Measurements from ENCODE around the gene DGKH.

The DGKH gene

DNA sequence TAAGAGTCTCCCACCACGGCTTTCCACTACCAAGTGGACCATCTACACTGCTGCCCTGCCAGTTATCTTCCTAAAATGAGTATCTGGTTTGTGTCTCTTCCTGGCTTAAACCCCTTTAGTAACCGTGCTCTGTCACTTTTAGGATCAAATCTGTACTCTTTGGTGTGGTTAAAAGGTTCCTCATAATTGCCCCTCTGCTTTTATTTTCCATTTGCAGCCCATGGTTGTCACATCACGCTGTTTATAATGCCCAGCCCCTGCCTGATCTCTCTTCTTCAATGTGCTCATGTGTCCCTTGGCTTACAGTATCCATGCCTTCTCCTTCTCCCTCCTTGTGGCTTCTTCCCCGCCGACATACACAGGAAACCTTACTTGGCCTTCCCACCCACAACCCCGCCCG is 100.1 kb downstream of the DGKH start:
- no peak for TF ChIP-seq CTCF (IDR thresholded peaks at IDR 0.05; ENCODE audit: poor library complexity, severe bottlenecking)
- DNase-seq (ENCODE audit: low spot score) (no peak), ATAC-seq (ENCODE audit: low read depth) (no peak)
- Histone ChIP-seq H3K9me3 (ENCODE audit: severe bottlenecking) (no peaks in the 10 kb centered on the region), H3K27me3 (ENCODE audit: insufficient read depth, poor library complexity, severe bottlenecking) (no peaks in the 10 kb centered on the region), H3K27ac (ENCODE audit: poor library complexity, severe bottlenecking) (no peak overlapping the region), H3K4me3 (ENCODE audit: severe bottlenecking) (no peak overlapping the region), H3K36me3 (ENCODE audit: low read depth) (peaks cover 3% of the 10 kb centered on the region; the same call in 1 of the 2 replicates), H3K4me1 (ENCODE audit: insufficient read depth, poor library complexity, severe bottlenecking) (no peaks in the 10 kb centered on the region)

- TF ChIP-seq CTCF (IDR thresholded peaks at IDR 0.05; ENCODE audit: poor library complexity, severe bottlenecking) = no peak
- DNase-seq (ENCODE audit: low spot score) (no peak), ATAC-seq (ENCODE audit: low read depth) (no peak)
- Histone ChIP-seq H3K4me1 (ENCODE audit: insufficient read depth, poor library complexity, severe bottlenecking) (no peaks in the 10 kb centered on the region), H3K36me3 (ENCODE audit: low read depth) (peaks cover 3% of the 10 kb centered on the region; the same call in 1 of the 2 replicates), H3K27me3 (ENCODE audit: insufficient read depth, poor library complexity, severe bottlenecking) (no peaks in the 10 kb centered on the region), H3K9me3 (ENCODE audit: severe bottlenecking) (no peaks in the 10 kb centered on the region), H3K27ac (ENCODE audit: poor library complexity, severe bottlenecking) (no peak overlapping the region), H3K4me3 (ENCODE audit: severe bottlenecking) (no peak overlapping the region)
These were observed 100.7 kb downstream of the DGKH start for GRCh38 chr13:42149136-42149535.

DNA sequence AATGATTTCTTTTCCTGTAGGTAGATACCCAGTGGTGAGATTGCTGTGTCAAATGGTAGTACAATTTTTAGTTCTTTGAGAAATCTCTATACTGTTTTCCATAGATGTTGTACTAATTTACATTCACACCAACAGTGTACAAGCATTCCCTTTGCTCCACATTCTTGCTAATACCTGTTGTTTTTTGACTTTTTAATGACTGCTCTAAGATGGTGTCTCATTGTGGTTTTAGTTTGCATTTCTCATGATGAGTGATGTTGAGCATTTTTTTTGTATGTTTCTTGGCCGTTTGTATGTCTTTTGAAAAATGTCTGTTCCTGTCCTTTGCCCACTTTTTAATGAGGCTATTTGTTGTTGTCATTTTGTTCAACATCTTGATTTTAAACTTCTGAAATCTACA is 103.3 kb downstream of the DGKH start:
- ATAC-seq (ENCODE audit: low read depth) = no peak
- H3K4me1 ChIP-seq (ENCODE audit: insufficient read depth, poor library complexity, severe bottlenecking) = no peaks in the 10 kb centered on the region
- no peak for DNase-seq (ENCODE audit: low spot score)
- H3K27me3 ChIP-seq (ENCODE audit: insufficient read depth, poor library complexity, severe bottlenecking) = no peaks in the 10 kb centered on the region
- H3K9me3 ChIP-seq (ENCODE audit: severe bottlenecking) = no peaks in the 10 kb centered on the region
- TF ChIP-seq CTCF (IDR thresholded peaks at IDR 0.05; ENCODE audit: poor library complexity, severe bottlenecking) = no peak
- peaks cover 22% of the 10 kb centered on the region for H3K36me3 ChIP-seq (ENCODE audit: low read depth)
- H3K27ac ChIP-seq (ENCODE audit: poor library complexity, severe bottlenecking) = no peak overlapping the region
- H3K4me3 ChIP-seq (ENCODE audit: severe bottlenecking) = no peak overlapping the region

DNA sequence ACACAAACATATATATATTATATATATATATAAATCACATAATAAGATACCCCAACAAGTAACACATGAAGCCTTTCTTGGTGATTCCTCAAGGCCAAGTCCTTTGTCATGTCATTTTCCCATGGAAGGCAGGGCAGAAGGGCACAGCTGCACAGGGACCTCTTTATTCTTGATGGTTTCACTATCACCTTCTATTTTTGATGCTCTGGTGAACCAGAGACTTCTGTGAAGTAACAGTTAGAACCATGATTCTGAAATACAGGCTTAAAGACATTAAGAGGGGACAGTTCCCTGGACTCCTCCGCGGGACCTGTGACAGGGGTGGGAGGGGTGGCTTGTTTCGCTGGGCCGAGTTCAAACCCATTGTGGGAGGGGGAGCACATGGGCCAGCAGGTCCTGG is 104.0 kb downstream of the DGKH start:
- H3K27ac ChIP-seq (ENCODE audit: poor library complexity, severe bottlenecking) = no peak overlapping the region

More for the DNA sequence above, 104.0 kb downstream of the DGKH start:
- H3K4me1 ChIP-seq (ENCODE audit: insufficient read depth, poor library complexity, severe bottlenecking) = no peaks in the 10 kb centered on the region
- H3K27me3 ChIP-seq (ENCODE audit: insufficient read depth, poor library complexity, severe bottlenecking) = no peaks in the 10 kb centered on the region
- TF ChIP-seq CTCF (IDR thresholded peaks at IDR 0.05; ENCODE audit: poor library complexity, severe bottlenecking) = no peak
- DNase-seq (ENCODE audit: low spot score) (no peak), ATAC-seq (ENCODE audit: low read depth) (no peak)
- peaks cover 27% of the 10 kb centered on the region for H3K36me3 ChIP-seq (ENCODE audit: low read depth)
- no peaks in the 10 kb centered on the region for H3K9me3 ChIP-seq (ENCODE audit: severe bottlenecking)
- H3K4me3 ChIP-seq (ENCODE audit: severe bottlenecking) = no peak overlapping the region

Data from RWPE2 (cell line).